GM19452 (cell line): ENCODE results near the gene PRSS22.

Experiments used
- ATAC-seq: cut with Tn5 transposase; IDR thresholded peaks from one replicate; pipeline ENCODE4 v1.9.1; 2021; ENCODE audit not compliant: unreplicated experiment

The PRSS22 gene

DNA sequence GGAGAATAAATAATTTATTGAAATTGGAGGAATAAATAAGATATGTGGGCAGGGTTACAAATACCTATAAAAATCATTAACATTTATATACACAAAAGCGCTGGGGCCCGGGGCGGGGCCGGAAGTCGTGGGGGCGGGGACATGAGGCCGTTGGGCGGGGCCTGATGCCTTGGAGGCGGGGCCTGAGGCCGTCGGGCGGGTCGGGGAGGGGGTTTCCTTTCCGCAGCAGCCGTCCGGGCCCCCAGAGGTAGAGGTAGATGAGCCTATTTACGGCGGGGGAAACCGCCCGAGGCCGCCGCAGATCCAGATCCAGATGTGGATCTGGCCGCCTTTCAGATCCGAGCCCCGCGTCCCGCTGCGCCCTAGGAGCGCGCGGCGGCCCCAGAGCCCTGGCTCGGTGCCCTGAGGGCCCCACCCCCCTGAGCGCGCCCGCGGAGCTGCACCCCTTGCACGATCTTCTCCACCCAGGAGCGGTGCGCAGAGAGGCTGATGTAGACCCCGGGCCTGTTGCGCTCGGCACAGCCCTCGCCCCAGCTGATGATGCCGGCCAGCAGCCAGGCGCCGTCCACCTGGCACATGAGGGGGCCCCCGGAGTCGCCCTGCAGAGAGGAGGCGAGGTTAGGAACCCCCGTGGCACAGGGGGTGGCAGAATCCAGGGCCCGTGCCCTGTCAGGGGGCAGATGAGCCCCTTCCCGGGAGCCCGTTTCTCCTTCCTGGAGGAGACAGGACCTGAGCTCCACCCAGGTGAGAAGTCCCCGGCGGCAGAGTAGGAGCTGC is 5.1 kb downstream of the PRSS22 start:
- ATAC-seq = no peak

DNA sequence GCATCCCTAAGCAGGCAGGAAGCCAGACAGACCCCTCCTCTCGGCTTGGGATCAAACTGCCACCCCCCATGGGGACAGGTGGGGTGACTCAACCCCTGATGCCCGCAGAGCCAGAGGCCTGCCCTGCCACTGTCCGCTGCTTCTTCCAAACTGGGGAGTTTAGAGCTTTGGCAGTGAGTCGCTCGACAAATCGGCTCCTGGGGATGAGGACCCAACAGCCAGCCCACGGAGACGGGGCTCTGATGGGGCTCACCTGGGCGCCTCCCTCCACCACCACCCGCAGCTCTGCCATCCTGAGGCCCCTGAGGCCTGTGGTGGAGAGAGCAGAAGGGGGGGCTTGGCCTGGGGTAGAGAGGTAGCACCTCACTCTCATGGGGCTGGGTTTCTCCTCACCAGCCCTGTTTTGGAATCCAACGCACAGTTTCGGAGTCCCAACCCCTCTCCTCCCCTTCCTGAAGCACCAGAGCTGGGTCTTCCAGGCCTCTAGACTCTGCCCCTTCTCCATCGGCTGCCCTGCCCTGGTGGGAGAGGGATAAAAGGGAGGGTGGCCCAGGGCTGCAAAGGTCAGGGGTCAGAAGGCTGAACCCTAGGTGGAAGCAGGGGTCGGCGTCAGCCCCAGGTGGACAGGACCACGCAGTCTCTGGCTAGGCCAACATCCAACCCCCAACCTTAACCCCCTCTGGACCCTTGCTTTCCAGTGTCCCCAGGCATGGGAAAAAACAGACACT is 5.8 kb downstream of the PRSS22 start:
- no peak for ATAC-seq

DNA sequence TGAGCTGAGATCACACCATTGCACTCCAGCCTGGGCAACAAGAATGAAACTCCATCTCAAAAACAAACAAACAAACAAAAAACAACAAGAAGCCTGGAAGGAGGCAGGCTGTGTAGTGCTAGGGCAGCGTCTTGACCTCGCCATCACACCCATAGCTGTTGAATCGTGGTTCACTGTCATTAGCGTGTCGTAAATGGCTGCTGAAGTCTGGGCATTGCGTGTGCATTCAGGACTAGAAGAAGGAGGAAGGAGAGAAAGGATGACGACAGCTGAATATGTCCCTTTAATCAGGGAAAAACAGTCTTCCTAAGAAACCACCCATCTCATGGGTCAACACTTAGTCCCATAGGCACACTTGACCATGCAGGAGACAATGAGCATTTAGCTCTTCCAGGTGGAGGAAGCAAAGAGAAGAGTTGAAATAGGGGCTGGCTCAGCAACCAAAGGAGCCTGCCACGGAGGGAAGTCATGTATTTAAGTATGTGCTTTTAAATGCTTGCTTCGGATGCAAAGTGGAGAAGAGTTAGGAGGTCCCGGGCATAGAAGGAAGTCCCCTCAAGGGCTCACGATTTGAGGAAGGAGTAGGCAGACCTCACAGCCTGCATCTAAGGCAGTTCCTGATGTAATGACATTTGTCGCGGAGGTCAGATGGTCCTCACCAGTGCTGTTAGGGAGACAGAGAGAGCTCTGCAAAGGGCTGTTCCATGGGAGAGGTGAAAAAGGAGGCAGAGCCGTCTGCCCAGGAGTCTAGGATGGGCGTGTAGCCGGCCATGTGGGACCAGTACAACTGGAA is 8.8 kb downstream of the PRSS22 start:
- ATAC-seq = no peak

DNA sequence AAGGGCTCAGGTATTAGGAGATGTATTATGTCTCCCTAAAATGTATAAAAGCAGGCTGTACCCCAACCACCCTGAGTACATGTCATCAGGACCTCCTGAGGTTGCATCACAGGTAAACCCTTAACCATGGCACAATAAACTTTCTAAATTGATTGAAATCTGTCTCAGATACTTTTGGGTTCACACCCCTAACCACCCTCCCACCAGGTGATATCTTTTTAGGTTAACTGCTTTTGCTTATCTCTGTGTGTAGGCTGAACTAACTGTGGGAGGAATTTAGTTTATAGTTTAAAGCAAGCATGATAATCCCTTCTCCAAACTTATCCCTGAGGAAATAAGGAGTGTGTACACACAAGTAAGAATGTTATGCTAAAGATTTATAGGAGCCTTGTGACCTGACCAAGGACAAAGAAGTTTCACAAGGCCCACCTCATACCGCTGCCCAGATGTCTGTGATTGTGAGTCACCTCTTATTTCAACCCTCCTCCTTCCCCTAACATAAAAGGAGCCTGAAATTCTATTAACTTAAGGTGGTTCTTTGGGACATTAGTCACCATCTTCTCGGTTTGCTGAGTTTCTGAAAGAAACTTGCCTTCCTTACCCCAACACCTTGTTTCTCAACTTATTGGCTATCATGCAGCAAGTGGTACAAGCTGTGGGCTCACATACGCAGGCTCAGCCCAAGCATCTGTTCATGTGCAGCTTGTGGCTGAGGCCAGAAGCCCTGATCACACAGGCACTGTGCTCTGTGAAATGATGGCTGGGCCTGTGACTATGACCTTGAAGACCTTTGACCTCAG is 11.3 kb downstream of the PRSS22 start:
- no peak for ATAC-seq

DNA sequence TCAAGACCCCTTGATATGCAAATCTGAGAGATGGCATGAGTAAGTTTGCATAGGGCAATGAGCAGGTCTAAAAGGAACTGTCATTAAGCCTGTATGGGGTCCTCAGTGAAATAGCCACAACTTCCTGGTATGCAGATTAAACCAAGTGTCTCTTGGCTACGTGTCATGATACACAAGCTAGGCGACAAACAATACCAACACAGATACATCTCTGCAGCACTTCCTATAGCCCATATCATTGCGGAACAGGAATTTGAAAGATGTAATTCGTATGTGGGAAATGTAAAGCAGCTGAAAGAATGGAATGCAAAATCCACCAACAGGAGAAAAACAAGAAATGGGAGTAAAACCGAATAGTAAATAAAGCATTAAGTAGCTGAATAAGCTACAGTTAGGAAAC is 12.9 kb downstream of the PRSS22 start:
- no peak for ATAC-seq

DNA sequence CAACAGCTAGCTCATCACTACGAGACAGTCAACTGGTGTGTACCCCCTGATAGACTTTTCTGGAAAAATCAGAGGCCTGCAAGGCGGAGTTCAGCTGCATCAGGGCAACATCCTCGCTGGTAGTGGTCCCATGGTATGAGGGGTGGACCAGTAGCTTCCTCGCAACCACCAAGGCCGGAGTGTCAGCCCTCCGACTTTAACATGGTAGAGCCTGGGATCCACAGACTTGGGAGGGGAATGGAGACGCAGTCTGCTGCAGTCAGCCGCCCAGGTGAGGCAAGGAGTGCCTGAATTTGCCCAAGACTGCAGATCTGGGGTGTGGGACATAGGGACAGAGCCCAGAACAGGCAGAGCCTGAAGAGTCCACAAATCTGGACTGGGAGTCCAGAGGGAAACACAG is 14.4 kb downstream of the PRSS22 start:
- ATAC-seq = no peak

DNA sequence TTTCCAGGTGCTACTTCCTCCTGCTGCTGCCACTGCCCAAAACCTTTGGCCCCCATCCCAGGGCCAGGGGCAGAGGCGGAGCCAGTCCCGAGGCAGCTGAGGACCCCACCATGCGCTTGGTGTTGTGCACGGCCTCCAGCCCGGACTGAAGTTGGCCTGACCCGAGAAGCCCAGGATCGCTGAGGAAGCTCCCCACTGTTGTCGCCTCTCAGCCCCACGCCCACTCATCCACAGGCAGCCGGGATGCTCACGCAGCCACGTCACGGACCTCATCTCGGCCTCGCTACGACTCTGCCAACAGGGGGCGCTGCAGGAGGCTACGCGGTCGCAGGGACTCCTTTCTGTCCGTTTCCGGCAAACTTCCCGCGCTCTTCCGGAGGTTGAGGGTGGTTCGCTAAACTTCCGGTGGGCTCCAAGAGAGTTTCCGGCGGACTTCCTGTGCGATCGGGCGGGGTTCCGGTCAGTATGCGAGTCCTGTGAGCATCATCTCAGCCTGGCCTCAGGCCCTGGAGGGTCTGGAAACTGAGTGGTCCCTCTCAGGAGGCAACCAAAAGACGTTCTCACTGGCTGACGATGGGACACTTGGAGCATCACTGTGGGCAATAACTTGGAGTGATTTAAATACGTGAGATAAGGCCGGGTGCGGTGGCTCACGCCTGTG is 15.5 kb downstream of the PRSS22 start:
- ATAC-seq = no peak

DNA sequence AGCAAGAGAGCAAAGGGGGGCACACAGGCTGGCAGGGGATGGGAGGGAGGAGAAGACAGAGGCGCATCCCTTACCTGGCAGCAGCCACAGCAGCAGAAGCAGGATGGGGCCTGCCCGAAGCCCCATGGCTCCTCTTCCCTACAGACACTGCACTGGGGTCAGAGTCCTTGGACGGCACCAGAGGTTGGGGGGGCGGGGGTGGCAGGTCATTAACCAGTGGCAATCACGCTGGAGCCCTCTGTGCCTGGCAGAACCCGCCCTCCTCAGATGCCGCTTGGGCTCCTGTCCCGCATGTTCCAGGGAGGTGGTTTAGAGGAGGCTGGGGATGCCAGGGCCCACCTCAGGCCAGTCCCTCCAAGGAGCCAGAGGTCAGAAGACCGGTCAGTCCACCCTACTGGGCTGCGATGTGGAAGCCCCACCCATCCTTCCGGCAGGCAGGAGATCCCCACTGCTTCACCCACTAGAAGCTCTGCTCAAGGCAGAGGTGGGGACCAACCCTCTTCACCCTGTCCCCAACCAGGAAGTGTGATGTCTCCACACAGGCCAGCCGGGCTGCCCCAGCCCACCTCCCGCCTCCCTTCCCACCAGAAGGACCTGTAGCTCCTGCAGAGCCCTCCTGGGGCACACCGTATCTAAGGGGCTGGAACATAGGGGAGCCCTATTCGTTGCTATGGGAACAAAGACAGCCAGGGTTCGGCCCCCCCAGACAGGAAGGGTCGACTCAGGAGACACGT is 16.2 kb downstream of the PRSS22 start:
- no peak for ATAC-seq

DNA sequence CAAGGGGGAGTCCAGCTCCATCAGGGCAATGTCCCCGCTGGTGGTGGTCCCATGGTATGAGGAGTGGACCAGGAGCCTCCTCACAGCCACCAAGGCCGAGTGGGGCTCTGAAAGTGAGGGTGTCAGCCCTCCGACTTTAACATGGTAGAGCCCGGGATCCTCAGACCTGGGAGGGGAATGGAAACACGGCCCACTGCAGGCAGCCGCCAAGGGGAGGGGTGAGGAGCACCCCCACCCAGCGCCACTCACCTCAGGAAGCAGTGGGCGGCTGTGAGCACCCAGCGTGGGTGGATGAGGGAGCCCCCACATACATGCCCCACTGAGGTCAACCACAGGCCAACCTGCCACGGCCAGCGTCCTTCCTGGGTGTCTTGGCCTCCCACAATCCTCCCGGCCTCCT is 17.1 kb downstream of the PRSS22 start:
- ATAC-seq = no peak

DNA sequence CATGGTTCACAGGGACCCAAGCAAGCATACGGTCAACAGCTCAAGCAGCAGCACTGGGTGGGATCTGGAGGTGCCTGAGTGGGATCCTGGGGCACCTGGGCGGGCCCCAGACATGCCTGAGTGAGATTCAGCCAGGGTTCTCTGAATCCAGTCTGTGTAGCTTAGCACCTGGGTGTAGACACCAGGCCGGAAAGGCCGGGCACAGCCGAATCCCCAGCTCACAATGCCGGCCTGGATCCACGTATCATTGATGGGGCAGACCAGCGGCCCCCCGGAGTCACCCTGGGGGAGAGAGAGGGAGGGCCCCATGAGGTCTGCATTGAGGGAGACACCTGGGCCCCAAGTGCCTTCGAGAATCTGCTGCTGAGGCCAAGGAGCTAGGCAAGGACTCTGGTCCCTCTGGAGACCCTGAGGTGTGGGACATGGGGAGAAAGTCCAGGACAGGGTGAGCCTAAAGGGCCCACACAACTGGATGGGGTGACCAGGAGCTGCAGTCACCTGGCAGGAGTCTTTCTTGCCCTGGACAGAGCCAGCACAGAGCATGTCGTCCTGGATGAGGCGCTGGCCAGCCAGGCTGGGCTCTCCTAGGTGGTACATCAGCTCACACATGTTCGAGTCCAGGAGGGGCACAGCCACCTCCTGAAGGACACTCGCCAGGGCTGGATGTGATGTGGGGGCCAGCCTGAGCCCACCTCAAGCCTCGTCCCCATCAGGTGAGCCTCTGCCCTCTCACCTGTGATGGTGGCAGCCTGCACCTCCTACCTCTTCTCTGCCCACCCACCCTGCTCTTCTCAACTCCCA is 18.1 kb downstream of the PRSS22 start:
- ATAC-seq = no peak

DNA sequence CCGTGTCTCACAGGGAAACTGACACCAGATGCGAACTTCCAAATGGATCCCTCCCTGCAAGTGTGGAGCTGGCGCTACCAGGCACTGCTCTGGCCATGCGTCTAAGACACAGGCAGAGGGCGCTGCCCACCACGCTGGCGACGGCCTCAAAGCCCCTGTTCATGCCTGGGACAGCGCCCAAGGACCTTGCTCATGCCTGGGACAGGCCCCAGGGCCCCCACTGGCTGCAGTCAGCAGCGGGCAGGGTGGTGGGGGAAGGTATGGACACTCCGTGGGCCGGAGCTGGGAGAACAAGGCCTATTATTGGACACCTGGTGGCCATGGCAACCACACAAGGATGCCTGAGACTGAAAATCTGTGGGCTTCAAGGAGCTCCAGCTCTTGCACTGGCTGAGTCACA is 19.0 kb downstream of the PRSS22 start:
- no peak for ATAC-seq

DNA sequence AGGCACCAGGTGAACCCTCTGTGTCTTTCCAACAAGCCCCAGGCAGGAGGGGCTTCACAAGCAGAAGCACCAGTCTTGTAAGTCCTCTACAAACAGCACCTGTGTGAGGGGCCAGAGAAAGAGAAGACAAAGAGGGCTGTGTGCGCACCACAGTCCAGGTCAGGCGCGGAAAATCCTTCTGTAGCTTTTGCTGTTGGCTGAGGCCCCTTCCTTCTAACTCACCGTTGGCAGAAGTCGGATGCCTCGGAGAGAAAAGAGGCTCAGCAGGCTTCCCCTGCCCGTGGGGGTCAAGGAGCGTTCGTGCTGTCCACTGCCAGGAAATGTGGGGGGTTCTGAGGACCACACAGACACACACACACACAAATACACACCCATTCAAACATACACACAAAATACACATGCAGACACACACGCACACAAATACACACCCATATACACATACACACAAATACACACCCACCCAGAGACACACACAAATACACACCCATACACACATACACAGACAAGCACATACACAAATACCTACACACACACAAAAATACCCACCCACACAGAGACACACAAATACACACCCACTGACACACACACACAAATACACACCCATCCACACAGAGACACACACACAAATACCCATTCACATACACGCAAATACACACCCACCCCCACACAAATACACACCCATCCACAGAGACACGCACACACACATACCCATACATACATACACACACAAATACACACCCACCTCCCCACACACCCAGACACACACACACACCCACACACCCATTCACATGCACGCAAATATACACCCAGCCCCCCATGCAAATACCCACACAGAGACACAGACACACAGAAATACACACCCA is 21.1 kb downstream of the PRSS22 start:
- no peak for ATAC-seq

DNA sequence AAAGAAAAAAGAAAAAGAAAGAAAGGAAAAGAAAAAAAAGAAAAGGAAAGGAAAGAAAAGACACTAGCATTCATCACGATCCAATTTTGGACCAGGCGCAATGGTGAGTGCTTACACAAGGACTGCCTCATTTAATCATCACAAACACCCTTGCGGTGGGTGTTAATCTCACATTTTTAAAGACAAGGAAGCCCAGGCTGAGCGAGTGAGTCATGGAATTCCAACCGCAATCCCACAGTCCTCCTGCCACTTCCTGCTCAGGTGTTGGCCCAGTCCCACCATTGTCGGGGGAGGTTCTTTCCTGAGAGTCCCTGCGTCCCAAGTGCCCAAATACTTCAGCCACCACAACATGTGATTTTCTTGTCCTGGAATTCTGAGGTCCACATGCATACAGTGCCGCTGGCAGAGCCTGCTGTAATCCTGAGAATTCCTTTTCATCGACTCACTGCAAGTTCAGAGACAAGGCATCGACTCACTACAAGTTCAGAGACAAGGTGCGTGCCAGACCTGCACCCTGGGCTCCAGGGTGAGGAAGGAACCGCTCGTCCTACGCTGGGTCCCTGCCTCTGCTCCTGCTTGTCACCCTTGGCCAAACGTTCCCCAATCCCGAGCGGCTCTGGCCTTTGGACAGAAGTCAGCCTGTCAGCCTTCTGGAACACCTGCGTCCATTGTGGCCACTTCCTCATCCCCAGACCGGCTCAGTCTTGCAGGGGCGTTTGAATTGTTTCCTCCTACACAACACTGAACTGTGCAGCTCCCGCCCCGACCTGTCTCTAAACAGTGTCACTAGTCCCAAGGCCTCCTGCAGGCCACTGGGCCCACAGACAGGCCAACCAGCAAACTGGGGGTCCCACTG is 22.1 kb downstream of the PRSS22 start:
- ATAC-seq = no peak

DNA sequence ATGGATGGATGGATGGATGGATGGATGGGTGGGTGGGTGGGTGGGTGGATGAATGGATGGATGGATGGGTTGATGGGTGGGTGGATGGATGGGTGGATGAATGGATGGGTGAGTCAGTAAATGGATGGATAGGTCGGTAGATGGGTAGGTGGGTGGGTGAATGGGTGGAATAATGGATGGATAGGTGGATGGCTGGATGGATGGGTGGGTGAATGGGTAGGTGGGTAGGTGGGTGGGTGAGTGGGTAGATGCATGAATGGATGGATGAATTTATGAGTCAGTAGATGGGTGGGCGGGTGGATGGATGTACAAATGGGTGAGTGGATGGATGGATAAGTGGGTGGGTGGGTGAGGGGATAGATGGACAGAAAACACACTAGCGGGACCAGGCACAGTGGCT is 23.0 kb downstream of the PRSS22 start:
- ATAC-seq = no peak

DNA sequence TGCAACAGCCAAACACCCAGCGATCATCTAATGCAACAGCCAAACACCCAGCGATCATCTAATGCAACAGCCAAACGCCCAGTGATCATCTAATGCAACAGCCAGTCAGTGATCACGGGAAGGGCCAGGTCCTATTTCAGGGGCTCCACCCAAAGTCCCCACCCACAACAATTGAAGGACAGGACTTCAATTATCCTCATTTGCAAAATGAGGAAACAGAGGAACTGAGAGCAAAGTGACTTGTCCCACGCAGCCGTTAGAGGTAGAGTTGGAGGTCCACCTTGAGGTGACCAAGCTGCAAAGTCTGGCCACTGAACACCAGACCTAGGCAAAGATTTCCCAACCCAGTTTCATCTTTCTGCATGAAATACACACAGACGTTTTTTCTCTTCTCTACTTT is 24.2 kb downstream of the PRSS22 start:
- no peak for ATAC-seq

DNA sequence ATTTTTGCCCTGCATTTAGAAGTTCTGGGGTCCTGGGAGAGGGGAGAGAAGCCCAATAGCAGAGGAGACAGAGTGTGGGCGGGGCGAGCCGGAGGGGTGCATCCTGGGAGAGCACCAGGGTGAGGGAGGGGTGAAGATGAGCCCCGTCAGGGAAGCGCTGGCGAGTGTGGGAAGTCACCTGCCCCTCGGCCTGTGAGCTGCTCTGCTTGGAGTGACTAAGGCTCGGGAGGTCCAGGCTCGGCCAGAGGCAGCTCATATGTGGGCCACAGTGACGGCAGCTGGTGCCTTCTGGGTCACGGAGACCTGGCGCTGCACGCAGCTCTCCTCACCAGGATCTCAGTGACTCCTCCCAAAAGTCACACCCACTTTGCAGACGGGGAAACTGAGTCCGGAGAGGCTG is 26.8 kb downstream of the PRSS22 start:
- no peak for ATAC-seq

DNA sequence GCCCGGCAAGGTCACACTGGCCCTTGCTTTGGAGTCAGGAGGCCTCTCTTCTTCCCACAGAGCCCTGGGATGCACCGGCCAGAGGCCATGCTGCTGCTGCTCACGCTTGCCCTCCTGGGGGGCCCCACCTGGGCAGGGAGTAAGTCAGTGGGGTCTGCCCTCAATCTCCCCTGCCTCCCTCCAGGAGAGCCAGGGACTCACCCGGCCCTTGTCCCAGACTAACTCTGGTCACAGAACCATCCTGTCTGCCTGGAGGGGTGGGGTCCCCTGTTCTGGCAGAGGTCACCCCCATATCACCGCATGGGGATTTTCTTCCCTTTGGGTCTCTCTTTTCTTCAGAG is 27.6 kb downstream of the PRSS22 start:
- no peak for ATAC-seq
